ENCODE results near the gene ZNF417.
"Not testable (repeated sequence)": the region's sequence is repeated elsewhere in the genome, so short reads cannot be mapped to it uniquely, and the experiment has no call there.

Gene ZNF417

DNA sequence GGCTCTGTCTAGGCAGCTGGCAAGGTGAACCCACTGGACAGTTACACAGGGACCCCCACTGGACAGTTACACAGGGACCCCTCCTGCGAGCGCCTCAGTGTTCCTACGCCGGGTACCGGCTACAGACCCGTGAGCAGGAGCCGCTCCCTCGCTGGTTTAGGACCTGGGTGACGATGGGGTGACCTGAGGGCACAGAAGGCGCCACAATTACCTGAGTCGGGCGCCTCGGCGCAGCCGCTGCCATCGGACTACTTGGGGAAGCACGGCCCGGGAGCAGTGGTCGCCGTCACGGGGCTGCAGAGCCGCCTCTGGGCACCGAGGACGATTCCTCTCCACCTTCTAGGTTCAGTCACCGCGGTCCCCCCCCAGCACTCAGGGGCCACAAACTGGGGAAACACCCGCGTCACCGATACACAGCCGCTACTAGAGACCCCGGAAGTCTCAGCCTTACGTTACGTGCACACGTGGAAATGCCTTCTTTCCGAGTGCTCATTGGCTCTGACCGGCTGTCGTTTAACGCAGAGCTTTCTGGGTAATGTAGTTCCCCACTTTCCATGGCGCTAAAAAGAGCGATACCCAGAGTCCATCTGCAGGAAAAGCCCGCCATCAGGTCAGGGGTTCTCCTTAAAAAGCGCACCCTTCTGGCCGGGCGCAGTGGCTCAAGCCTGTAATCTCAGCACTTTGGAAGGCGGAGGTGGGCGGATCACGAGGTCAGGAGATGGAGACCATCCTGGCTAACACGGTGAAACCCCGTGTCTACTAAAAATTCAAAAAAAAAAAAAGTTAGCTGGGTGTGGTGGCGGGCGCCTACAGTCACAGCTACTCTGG lies at the start of gene ZNF417:
Gene ZNF417 (minus strand): TSS at position 425 of the 828 bp plus-strand sequence. CDS start 181 bp downstream, at position 244.
- DNase-seq (ENCODE audit: low spot score): peak; percentile 89

DNA sequence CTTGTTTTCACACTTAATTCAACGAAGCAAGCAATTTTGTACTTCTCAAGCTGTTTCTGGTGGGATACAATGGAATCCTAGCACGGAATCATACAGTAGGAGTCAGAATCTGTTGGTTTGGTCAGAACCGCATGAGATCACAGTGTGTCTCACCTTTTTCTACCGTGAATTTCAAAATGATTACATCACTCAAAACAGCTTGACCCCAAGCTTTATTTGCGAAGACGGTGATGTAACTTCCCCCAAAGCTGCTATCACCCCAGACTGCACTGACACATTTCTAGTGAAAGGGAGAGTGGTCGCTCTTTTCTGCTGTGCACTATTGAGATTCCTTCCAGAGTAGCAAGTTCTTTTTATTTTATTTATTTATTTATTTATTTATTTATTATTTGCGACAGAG lies 48.4 kb upstream of the ZNF417 start:
- no peak for DNase-seq (ENCODE audit: low spot score)

DNA sequence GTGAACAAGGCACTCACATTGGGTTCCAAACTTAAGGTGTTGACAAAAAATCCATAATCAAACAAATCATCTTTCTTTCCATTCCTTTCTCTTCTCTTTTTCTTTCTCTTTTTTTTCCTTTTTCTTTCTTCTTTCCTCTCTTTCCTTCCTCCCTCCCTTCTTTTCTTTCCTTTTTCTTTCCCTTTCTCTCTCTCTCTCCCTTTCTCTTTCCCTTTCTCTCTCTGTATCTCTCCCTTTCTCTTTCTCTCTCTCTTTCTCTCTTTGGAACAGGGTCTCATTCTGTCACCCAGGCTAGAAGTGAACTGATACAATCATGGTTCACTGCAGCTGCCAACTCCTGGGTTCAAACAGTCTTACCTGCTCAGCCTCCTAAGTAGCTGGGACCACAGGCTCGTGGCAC lies 45.4 kb upstream of the ZNF417 start:
- no peak for DNase-seq (ENCODE audit: low spot score)

DNA sequence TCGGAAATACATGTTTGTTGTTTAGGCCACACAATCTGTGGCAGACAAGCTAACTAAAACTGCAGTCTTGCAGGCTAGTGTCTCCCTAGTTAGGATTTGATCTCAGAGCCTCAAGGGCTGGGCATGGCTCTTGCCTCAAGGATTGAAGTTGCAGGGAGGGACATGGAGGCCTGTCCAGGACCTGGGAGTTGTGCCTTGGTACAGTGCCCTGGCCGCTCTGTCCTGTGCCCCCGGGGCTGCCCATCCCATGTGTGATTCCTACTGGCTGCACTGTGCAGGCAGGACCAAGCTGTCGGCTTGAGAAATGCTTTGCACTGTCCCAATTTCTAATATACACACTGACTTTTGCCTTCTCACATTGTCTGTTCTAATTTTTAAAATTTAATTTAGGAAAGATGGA lies 38.6 kb upstream of the ZNF417 start:
- DNase-seq (ENCODE audit: low spot score): no peak

- no peak for DNase-seq (ENCODE audit: low spot score)
Measured at GRCh38 chr19:57949702-57950101, 33.3 kb upstream of the ZNF417 start.

DNA sequence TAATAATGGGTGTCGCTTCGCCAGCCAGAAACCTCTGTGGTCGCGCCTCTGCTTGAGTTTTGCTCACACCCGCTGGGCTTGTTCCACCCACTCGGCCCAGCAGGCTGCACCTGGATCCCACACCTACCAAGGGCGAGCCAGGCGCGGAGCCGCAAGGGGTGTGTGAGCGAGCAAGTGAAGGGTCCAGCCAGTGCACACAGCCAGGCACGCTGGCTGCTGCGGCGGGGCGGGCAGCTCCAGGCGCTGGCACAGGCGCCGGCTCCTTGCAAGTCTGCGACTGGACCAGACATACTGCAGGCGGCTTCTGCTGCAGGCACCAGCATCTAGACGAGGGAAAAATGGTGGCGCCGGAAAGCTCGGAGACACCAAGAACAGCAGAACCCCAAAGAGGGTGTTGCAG lies 32.9 kb upstream of the ZNF417 start:
- no peak for DNase-seq (ENCODE audit: low spot score)

GRCh38 chr19:57947419-57948134 lies 31.2 kb upstream of the ZNF417 start, which contains the start of gene ZNF256:
TSS of gene ZNF256 (minus strand) at chr19:57947706. CDS start at chr19:57947474, 232 bp downstream.
- peak; percentile 85 for DNase-seq (ENCODE audit: low spot score)

GRCh38 chr19:57947088-57947418 lies 30.7 kb upstream of the ZNF417 start:
- DNase-seq (ENCODE audit: low spot score): no peak

DNA sequence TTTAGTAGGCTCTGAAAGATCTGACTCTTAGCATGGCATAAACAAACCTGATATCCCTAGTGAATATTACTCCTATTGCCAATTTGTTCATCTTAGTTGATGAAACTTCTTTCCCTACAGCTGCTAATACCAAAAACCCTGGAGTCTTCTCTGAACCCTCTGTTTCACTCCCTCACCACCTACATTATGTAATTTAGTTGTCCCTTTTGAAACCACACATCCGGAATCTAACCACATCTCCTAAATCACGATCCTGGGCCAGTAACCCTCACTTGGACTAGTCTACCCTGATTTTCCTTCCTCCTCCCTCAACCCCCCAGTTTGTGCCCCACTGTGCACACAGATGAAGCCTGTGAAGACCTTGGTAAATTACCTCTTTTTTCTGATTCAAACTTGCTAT lies 29.9 kb upstream of the ZNF417 start:
- no peak for DNase-seq (ENCODE audit: low spot score)

GRCh38 chr19:57941593-57941992 lies 25.2 kb upstream of the ZNF417 start:
- no peak for DNase-seq (ENCODE audit: low spot score)

DNA sequence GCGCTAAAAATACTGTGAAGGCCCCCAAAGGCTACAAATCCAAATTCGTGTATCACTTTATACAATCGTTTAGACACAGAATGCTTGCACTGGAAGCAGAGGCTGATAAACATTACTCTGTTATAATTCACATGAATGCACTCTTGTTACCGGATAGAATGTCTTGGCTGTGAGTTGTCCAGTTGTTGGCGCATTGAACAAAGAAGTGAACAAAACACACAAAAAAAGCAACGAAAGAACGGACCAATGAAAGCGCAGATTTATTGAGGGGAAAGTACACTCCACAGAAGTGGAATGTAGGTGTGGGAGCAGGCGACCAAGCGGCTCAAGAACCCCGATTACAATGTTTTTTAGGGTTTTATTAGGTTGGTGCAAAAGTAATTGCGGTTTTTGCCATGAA lies 19.3 kb upstream of the ZNF417 start:
- DNase-seq (ENCODE audit: low spot score): no peak

GRCh38 chr19:57934820-57935665 lies 18.7 kb upstream of the ZNF417 start, which contains the start of gene ZNF418:
TSS of gene ZNF418 (minus strand) at chr19:57935402. CDS start at chr19:57933822, 1,580 bp downstream.
- peak; percentile 40 for DNase-seq (ENCODE audit: low spot score)

DNA sequence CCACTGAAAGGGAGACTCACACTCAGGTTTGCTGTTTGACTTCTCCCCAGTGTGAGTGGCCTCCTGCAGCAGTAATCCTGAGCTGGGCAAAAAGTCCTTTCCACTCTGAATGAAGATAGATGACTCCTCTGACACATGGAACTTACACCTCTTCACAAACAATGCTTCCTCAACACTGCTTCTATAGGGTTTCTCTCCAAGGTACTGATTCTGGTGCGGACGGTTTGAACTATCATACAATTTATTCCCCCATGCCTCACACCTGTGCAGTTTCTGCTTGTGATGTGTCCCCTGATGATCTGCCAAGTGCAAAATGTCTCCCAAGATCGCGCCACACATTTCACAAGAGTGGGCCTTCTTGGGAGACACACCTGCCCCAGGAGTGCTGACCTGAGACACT lies 11.2 kb upstream of the ZNF417 start:
- DNase-seq (ENCODE audit: low spot score): no peak

GRCh38 chr19:57914531-57914930 lies 1.9 kb downstream of the ZNF417 start:
- no peak for DNase-seq (ENCODE audit: low spot score)

- DNase-seq (ENCODE audit: low spot score): no peak
Measured at GRCh38 chr19:57907394-57907793, 9.0 kb downstream of the ZNF417 start.

- no peak for DNase-seq (ENCODE audit: low spot score)
Measured at GRCh38 chr19:57905258-57905657, 11.1 kb downstream of the ZNF417 start.

DNA sequence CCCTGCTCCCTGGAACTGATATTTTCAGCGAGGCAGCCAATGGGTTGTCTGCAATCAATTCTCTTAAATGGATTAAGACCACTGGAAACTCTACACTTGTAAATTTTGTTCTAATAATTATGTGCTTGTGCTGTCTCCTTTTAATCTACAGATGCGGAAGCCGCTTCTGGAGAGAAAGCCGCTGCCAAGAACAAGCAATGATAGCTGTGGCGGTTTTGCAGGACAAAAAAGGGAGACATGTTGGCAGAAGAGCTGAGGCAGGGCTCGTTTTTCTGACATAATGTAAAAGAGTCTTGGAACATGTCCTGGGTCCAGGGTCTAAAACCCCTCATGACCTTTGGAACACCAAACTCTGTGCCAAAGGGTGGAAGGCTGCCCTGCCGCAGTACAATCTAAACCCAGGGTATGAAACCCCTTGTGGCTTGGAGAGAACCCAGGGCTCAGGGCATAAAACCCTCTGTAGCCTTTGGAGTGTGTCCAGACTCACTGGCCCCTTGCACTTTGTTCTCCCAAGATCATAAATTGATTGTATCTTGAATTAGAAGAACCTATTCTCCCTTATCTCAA lies 12.7 kb downstream of the ZNF417 start:
- no peak for DNase-seq (ENCODE audit: low spot score)

DNA sequence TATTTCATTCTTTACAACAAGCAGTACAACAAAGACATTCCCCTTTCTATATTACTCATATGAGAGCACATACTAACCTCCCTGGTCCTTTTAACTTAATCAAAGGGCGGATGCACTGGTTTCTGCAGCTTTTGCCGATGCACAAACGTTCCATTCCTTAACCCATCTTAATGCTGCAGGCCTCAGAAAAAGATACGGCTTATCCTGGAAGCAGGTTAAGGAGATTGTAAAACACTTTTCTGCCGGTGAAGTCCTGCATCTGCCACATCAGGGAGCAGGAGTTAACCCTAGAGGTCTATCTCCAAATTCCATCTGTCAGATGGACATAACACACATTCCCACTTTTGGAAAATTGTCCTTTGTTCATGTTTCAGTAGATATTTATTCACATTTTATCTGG lies 16.1 kb downstream of the ZNF417 start:
- DNase-seq (ENCODE audit: low spot score): no peak

GRCh38 chr19:57890706-57891105 lies 25.7 kb downstream of the ZNF417 start:
- not testable (repeated sequence) for DNase-seq (ENCODE audit: low spot score)

DNA sequence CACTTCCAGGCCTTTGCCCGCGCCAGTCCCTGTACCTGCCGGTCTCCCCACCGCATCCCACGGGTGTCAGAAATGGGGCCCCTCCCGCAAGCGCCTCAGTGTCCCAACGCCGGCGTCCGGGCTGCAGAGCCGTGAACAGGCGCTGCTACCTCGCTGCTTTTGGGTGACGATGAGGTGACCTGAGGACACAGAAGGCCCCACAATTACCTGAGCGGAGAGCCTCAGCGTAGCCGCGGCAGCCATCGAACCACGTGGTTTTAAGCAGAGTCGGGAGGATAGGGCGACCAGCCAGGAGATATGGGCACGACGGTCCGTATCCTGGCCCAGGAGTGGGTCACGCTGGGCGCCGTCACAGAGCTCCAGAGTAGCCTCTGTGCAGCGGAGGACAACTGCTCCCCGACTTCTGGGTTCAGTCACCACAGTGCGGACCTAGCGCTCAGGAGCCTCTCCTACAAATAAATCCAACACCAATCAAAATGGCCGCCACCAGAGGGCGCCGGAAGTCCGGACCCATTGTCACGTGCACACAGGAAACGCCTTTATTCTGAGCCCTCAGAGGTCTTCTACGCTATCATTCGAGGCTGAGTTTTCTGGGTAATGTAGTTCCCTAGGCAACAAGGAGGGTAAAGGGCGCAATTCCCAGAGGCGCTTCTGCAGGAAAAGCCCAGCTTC lies 27.7 kb downstream of the ZNF417 start, which contains the start of gene ZNF814:
Gene ZNF814 (minus strand): TSS at position 478 of the 672 bp plus-strand sequence. CDS start 235 bp downstream, at position 243.
- DNase-seq (ENCODE audit: low spot score): peak; percentile 62

DNA sequence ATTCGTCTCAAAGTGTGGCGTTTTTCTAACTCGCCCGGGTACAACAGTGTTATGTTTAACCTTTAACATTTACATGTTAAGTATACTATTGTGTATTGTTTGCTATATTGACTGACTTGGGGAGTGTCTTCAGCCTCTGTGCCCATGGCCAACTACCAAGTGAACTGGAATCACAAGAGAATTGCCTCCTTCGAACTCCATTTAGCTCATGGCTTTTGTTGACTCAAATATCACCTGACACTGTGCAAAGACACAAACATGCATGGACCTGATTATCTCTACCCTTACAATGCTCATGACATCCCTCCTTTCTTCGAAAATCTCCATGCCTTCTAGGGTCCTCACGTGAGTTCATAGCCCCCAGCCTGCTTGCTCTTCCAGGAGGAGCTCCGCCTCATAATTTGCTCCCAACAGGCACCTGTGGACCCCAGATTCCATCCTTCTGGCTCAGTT lies 28.3 kb downstream of the ZNF417 start:
- DNase-seq (ENCODE audit: low spot score): no peak

Measured in kidney capillary endothelial cell (primary cell).